HEK293 (cell line): Measurements from ENCODE around the gene ARHGAP22.

ENCODE experiments used
- SP2 ChIP-seq: fragments of 450-650 bp; formaldehyde crosslinking; IDR thresholded peaks from 2 replicates; pipeline ENCODE4 v1.5.1; 2016; ENCODE audit warnings: missing biosample characterization, missing genetic modification characterization
- ZNF266 ChIP-seq: fragments of 450-650 bp; formaldehyde crosslinking; IDR thresholded peaks from 2 replicates; pipeline ENCODE4 v1.5.1; 2016; ENCODE audit warnings: missing biosample characterization, missing genetic modification characterization, low read depth
- TF ChIP-seq, protein P1 (sequence below): fragments of 450-650 bp; formaldehyde crosslinking; IDR thresholded peaks from 2 replicates; pipeline ENCODE4 v1.5.1; 2016; ENCODE audit warnings: missing biosample characterization, missing genetic modification characterization

- TF ChIP-seq, protein P1, sequence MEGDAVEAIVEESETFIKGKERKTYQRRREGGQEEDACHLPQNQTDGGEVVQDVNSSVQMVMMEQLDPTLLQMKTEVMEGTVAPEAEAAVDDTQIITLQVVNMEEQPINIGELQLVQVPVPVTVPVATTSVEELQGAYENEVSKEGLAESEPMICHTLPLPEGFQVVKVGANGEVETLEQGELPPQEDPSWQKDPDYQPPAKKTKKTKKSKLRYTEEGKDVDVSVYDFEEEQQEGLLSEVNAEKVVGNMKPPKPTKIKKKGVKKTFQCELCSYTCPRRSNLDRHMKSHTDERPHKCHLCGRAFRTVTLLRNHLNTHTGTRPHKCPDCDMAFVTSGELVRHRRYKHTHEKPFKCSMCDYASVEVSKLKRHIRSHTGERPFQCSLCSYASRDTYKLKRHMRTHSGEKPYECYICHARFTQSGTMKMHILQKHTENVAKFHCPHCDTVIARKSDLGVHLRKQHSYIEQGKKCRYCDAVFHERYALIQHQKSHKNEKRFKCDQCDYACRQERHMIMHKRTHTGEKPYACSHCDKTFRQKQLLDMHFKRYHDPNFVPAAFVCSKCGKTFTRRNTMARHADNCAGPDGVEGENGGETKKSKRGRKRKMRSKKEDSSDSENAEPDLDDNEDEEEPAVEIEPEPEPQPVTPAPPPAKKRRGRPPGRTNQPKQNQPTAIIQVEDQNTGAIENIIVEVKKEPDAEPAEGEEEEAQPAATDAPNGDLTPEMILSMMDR = no peak
- TF ChIP-seq ZNF266 = no peak
- no peak for TF ChIP-seq SP2
Observed at GRCh38 chr10:48545462-48546145, 59.3 kb downstream of the ARHGAP22 start.
